DOHH2 (cell line): ENCODE results near the gene CNTNAP2.

Source experiments
- H3F3A ChIP-seq: fragments of 200-600 bp; sonication (generic), shearing (Covaris generic); 2 replicates; pipeline ENCODE4 v1.6.0; 2016; ENCODE audit warnings: antibody characterized with exemption, mild to moderate bottlenecking; ENCODE audit not compliant: control insufficient read depth, insufficient read depth
- H3K27ac ChIP-seq: fragments of 200-600 bp; sonication (generic); 2 replicates; pipeline ENCODE4 v1.5.1; 2014; ENCODE audit warnings: low read depth, mild to moderate bottlenecking, low read length, moderate library complexity
- H3K27me3 ChIP-seq: fragments of 200-600 bp; sonication (generic); 2 replicates; pipeline ENCODE4 v1.6.1; 2014; ENCODE audit warnings: mild to moderate bottlenecking, low read length, mixed read lengths; ENCODE audit not compliant: control insufficient read depth
- H3K36me3 ChIP-seq: fragments of 200-600 bp; sonication (generic); 2 replicates; pipeline ENCODE4 v1.6.1; 2014; ENCODE audit warnings: mild to moderate bottlenecking, low read length, moderate library complexity, mixed read lengths; ENCODE audit not compliant: control insufficient read depth
- H3K4me1 ChIP-seq: fragments of 200-600 bp; sonication (generic); 2 replicates; pipeline ENCODE4 v1.6.1; 2014; ENCODE audit warnings: mild to moderate bottlenecking, low read length, mixed read lengths; ENCODE audit not compliant: control insufficient read depth
- H3K4me2 ChIP-seq: fragments of 200-600 bp; sonication (generic); 2 replicates; pipeline ENCODE4 v1.6.0; 2014; ENCODE audit warnings: mild to moderate bottlenecking, low read length, moderate library complexity
- H3K4me3 ChIP-seq: fragments of 200-600 bp; sonication (generic); 2 replicates; pipeline ENCODE4 v1.5.1; 2014; ENCODE audit warnings: mild to moderate bottlenecking, low read length, mixed read lengths
- H3K79me2 ChIP-seq: fragments of 200-600 bp; sonication (generic); 2 replicates; pipeline ENCODE4 v1.6.1; 2014; ENCODE audit warnings: mild to moderate bottlenecking, low read length, mixed read lengths; ENCODE audit not compliant: control insufficient read depth
- H3K9me2 ChIP-seq: fragments of 200-600 bp; sonication (generic); replicated peaks from 2 replicates; pipeline ENCODE4 v1.6.1; 2014; ENCODE audit warnings: mild to moderate bottlenecking, low read length, mixed read lengths; ENCODE audit not compliant: control insufficient read depth
- H3K9me3 ChIP-seq: fragments of 200-600 bp; sonication (generic); 2 replicates; pipeline ENCODE4 v1.6.1; 2014; ENCODE audit warnings: antibody characterized with exemption, low read length, mixed read lengths; ENCODE audit not compliant: control insufficient read depth, insufficient read depth
- H4K20me1 ChIP-seq: fragments of 200-600 bp; sonication (generic); 2 replicates; pipeline ENCODE4 v1.6.0; 2014; ENCODE audit warnings: low read depth, mild to moderate bottlenecking, antibody characterized with exemption, low read length, moderate library complexity; ENCODE audit not compliant: control insufficient read depth, insufficient read depth
- CTCF ChIP-seq: fragments of 200-600 bp; sonication (generic); IDR thresholded peaks from one replicate; pipeline ENCODE4 v1.5.1; 2014; ENCODE audit warnings: antibody characterized with exemption, mild to moderate bottlenecking, low read depth, low read length; ENCODE audit not compliant: poor library complexity, severe bottlenecking
- EZH2phosphoT487 ChIP-seq: fragments of 200-600 bp; sonication (generic); IDR thresholded peaks from 2 replicates; pipeline ENCODE4 v1.6.1; 2017; ENCODE audit warnings: borderline replicate concordance, mild to moderate bottlenecking, antibody characterized with exemption, low read length, moderate library complexity, mixed read lengths

Gene CNTNAP2

GRCh38 chr7:148260599-148260998, 2144.0 kb downstream of the CNTNAP2 start:
- peaks cover 26% of the 10 kb centered on the region for H3K27me3 ChIP-seq
- peaks cover 7% of the 10 kb centered on the region; the same call in 1 of the 2 replicates for H3K4me1 ChIP-seq
- no peak overlapping the region for H3K4me2 ChIP-seq
- H3K79me2 ChIP-seq: no peaks in the 10 kb centered on the region
- H3F3A ChIP-seq: no peaks in the 10 kb centered on the region
- H3K36me3 ChIP-seq: no peaks in the 10 kb centered on the region
- no peak overlapping the region for H3K27ac ChIP-seq
- no peaks in the 10 kb centered on the region for H4K20me1 ChIP-seq
- no peak for TF ChIP-seq CTCF
- no peak for TF ChIP-seq EZH2phosphoT487
- H3K4me3 ChIP-seq: no peak overlapping the region
- H3K9me2 ChIP-seq: no peaks in the 10 kb centered on the region
- H3K9me3 ChIP-seq: no peaks in the 10 kb centered on the region

GRCh38 chr7:148261523-148261922, 2144.9 kb downstream of the CNTNAP2 start:
- TF ChIP-seq EZH2phosphoT487: no peak
- TF ChIP-seq CTCF: no peak
- Histone ChIP-seq H3K4me2 (no peak overlapping the region), H3F3A (no peaks in the 10 kb centered on the region), H3K36me3 (no peaks in the 10 kb centered on the region), H3K27ac (no peak overlapping the region), H3K9me2 (no peaks in the 10 kb centered on the region), H4K20me1 (no peaks in the 10 kb centered on the region), H3K4me1 (peaks cover 12% of the 10 kb centered on the region), H3K4me3 (no peak overlapping the region), H3K9me3 (no peaks in the 10 kb centered on the region), H3K27me3 (peaks cover 29% of the 10 kb centered on the region), H3K79me2 (no peaks in the 10 kb centered on the region)

- Histone ChIP-seq H3K4me2 (peak overlapping the region; percentile 37), H3K27ac (no peak overlapping the region), H3K9me2 (no peaks in the 10 kb centered on the region), H3K9me3 (no peaks in the 10 kb centered on the region), H3K36me3 (no peaks in the 10 kb centered on the region), H3F3A (no peaks in the 10 kb centered on the region), H3K4me3 (no peak overlapping the region), H3K79me2 (no peaks in the 10 kb centered on the region), H3K27me3 (peaks cover 31% of the 10 kb centered on the region), H3K4me1 (peaks cover 12% of the 10 kb centered on the region), H4K20me1 (no peaks in the 10 kb centered on the region)
- no peak for TF ChIP-seq CTCF
- no peak for TF ChIP-seq EZH2phosphoT487
Measured at GRCh38 chr7:148261996-148262688, 2145.5 kb downstream of the CNTNAP2 start.
